GM21515 (cell line): Measurements from ENCODE around the gene UBR3.
"Not testable (repeated sequence)": the region's sequence is repeated elsewhere in the genome, so short reads cannot be mapped to it uniquely, and the experiment has no call there.

ENCODE experiments used
- ATAC-seq: cut with Tn5 transposase; IDR thresholded peaks from one replicate; pipeline ENCODE4 v1.9.1; 2021; ENCODE audit not compliant: unreplicated experiment

The UBR3 gene

DNA sequence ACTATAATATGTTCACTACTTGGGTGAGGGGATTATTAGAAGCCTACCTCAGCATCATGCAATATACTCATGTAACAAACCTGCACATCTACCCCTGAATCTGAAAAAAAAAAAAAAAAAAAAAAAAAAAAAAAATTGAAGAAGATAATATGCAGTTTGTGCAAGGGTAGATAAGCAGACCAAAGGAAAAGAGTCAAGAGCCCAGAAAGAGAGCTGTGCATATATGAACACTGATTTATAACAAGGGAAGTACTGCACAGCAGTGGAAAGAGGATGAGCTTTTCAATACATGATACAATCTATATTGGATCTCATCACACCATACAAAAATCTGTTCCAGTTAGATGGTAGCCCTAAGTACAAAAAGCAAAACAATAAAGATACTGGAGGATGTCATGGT lies 268.1 kb downstream of the UBR3 start:
- ATAC-seq: no peak

DNA sequence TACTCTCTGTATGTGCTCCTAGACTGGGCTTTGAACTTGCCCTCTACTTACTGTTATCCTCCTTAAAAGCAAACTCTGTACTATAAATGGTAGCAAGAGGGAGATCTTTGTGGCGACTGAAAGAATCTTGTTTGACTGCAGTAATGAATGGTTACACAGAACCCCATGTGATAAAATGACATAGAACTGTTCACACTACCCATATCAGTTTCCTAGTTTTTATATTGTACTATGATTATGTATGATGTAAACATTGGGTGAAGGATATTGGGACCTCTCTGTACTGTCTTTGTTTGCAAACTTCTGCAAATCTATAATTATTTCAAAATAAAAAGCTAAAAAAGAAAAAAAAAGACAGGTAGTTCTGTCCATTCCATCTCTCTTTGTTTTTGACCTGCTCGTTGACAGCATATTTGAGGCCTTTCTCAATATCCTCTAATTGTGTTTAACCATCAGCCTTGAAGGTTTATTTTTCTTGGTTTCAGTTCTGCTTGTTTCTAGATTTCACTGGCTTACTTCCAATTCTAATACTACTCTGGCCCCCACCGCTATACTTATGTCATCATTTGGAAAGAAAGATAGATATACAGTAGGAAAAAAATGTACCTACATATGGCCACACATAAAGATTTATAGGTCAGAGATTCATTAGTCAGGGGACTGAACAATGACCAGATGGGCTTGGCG lies 271.5 kb downstream of the UBR3 start:
- no peak for ATAC-seq

DNA sequence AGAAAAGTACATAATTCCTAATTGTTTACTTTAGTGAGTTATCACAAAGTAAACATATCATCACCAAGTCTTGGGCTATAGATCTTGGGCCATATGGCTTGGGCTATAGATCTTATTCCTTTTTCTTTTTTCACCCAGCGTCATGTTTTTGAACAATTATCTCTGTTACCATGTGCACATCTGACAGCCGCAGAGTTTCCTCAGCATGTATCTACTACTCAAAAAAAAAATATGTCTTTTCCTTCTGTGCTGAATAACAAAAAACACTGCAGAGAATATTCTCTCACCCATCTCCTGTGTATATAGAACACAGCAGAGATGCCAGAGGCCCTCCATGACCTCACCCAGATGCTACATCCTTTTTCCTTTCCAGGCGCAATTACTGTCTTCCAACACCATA lies 274.5 kb downstream of the UBR3 start:
- no peak for ATAC-seq

DNA sequence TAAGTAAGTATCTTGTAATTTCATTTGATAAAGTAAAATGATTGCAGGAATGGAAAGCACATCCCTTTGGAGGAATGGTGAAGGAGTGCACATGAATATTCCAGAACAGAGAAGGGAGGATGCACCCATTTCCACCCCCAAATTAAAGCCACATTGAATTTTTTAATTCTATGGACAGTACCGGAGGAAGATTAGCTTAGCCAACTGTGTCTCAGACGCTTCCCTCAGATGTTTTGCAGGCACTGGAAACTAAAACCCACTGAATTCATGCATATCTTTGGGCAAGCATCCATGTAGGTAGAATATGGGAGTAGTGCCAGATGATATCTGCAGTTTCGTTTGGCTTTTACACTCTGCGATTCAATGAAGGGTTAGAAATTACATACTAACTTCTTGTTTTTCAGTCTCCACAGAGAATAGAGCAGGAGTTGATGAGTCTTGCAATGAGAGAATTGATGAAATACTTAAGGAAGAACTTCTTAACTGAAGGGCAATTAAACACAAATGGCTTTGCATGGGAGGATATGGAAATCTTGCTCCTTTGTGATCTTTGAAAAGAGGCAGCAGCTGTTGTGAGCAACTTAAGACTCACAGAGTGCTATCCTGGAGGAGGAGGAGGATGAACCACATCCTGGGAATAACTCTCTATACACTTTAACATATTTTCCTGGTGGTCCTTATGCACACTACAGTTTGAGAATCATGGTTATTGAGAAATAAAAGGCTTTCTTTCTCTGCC lies 279.0 kb downstream of the UBR3 start:
- no peak for ATAC-seq

DNA sequence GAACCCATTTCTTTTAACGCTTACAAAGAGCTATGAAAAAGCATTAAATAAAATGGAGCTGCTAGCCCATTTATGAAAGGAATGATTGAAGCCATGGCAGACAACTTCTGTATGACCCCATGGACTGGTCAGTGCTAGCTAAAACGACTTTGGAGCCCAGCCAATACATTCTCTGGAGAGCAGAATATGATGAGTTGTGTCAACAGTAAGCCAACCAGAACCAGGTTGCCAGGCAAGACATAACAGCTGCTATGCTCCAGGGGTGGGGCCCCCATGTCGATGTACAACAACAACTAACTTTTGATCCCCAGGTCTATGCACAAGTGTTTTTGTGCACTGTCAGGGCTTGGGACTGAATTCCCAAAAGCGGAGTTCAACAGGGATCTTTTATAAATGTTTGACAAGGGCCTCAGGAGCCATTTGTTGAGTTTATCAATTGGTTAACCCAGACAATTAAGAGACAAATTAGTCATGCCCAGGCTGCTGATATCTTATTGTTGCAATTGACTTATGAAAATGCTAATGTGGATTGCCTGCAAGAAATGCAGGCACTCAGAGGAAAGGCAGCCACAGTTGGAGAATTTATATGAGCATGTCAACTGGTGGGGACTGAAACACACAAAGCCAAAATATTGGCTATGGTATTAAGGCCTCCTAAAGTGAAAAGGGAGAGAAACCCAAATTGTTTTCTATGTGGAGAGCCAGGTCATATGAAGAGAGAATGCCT lies 286.1 kb downstream of the UBR3 start:
- ATAC-seq: no peak

DNA sequence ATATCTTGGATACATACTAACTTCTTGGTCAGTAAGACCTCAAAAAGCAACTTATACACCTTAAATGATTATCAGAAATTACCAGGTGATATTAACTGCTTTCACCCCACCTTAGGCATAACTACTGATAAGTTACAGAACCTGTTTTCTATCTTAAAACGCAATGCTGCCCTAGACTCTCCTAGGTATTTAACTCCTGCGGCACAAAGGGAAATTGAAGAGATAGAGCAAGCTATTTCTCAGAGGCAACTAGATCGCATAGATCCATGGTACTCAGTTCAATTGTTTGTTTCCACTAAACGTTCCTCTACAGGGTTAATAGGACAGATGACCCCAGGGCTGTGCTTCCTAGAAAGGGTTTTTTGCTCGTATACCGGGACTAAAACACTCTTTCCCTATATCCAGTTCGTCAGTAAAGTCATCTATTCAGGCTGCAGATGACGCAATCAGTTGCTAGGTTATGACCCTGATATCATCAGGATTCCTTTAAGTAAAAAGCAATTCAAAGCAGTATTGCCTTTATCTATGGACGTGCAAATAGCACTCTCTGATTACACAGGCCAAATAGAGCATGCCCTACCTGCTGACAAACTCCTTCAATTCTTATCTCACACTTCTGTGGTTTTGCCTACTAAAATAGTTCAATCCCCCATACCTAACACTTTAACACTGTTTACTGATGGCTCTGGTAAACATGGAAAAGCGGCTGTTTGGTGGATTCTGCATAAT lies 288.4 kb downstream of the UBR3 start:
- ATAC-seq: no peak

- ATAC-seq: no peak
Measured at GRCh38 chr2:170118641-170119040, 291.4 kb downstream of the UBR3 start.

- not testable (repeated sequence) for ATAC-seq
Measured at GRCh38 chr2:170119326-170119725, 292.1 kb downstream of the UBR3 start.

- no peak for ATAC-seq
Measured at GRCh38 chr2:170121689-170122088, 294.4 kb downstream of the UBR3 start.

- ATAC-seq: no peak
Measured at GRCh38 chr2:170122883-170123547, 295.8 kb downstream of the UBR3 start.

GRCh38 chr2:170123593-170123992 lies 296.3 kb downstream of the UBR3 start:
- no peak for ATAC-seq

DNA sequence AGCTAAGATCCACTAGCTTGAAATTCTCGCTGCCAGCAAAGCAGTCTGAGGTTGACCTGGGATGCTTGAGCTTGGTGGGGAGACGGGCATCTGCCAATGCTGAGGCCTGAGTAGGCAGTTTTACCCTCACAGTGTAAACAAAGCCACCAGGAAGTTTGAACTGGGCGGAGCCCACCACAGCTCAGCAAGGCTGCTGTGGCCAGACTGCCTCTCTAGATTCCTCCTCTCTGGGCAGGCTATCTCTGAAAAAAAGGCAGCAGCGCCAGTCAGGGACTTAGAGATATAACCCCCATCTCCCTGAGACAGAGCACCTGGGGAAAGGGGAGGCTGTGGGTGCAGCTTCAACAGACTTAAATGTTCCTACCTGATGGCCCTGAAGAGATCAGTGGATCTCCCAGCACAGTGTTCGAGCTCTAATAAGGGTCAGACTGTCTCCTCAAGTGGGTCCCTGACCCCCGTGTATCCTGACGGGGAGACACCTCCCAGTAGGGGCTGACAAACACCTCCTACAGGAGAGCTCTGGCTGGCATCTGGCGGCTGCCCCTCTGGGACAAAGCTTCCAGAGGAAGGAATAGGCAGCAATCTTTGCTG lies 299.0 kb downstream of the UBR3 start:
- ATAC-seq: not testable (repeated sequence)
